ENCODE results near the gene TBL1XR1.

DNA sequence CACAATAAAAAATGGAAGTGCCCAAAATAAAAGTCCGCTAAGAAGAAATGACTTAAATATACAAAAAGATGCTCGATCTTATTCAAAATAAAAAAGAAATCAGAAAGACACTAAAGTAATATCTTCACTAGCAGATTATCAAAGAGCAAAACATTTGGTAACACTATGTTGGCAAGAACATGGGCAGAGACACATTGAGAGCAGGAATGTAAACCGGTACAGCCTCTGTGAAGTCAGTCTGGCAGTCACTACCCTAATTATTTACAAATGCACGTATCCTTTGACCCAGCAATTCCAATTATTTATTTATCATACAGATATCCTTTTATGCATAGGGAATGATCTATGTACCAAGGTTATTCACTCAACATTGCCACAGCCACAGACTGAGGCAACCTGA, 34.5 kb downstream of the TBL1XR1 start:
- TF ChIP-seq, protein P1, sequence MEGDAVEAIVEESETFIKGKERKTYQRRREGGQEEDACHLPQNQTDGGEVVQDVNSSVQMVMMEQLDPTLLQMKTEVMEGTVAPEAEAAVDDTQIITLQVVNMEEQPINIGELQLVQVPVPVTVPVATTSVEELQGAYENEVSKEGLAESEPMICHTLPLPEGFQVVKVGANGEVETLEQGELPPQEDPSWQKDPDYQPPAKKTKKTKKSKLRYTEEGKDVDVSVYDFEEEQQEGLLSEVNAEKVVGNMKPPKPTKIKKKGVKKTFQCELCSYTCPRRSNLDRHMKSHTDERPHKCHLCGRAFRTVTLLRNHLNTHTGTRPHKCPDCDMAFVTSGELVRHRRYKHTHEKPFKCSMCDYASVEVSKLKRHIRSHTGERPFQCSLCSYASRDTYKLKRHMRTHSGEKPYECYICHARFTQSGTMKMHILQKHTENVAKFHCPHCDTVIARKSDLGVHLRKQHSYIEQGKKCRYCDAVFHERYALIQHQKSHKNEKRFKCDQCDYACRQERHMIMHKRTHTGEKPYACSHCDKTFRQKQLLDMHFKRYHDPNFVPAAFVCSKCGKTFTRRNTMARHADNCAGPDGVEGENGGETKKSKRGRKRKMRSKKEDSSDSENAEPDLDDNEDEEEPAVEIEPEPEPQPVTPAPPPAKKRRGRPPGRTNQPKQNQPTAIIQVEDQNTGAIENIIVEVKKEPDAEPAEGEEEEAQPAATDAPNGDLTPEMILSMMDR (IDR thresholded peaks at IDR 0.05) = no peak
- TF ChIP-seq EZH2 (IDR thresholded peaks at IDR 0.05) (no peak), EZH2phosphoT487 (IDR thresholded peaks at IDR 0.05) (no peak)

All from neural progenitor cell (in vitro differentiated cells).